Measurements from ENCODE around the gene TVP23B. TPM values are rescaled to one million over a fixed set of nuclear protein-coding genes. Genes with fewer than 3 reads are reported as not detected.

TVP23B gene
- total RNA-seq, 1 experiment from 2014 or later: 57.9 TPM

DNA sequence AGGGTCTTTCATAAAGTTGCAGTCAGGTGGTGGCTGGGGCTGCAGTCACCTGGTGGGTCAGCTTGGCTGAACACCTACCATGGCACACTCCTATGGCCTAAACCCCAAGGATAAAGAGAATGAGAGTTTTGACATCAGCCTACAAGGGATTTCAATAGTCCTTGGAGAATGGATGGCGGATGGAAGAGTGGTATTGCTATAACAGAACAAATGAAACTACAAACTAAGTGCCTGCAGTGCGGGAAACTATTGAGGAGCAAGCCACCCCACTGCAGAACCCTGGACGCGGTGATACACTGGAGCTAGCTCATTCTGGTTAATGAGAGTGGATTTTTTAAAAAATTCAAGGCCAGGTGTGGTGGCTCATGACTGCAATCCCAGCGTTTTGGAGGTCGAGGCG, 74.0 kb downstream of the TVP23B start:
- Histone ChIP-seq H3K9me2 (replicated peaks; ENCODE audit: low read length) (no peaks in the 10 kb centered on the region), H3K27me3 (ENCODE audit: low read length) (no peaks in the 10 kb centered on the region), H3K36me3 (ENCODE audit: low read depth, low read length) (no peaks in the 10 kb centered on the region), H3K4me1 (ENCODE audit: insufficient read depth, low read length) (peaks cover 23% of the 10 kb centered on the region), H3K4me3 (ENCODE audit: low read length) (peak overlapping the region; percentile 72; the same call in 1 of the 2 replicates), H3K9me3 (ENCODE audit: low read length) (no peaks in the 10 kb centered on the region), H3K27ac (ENCODE audit: low read length) (no peak overlapping the region), H3K79me2 (ENCODE audit: low read length) (peaks cover 22% of the 10 kb centered on the region), H3K4me2 (ENCODE audit: low read length) (peak overlapping the region; percentile 84), H3K9ac (ENCODE audit: low read length) (no peak overlapping the region), H3F3A (ENCODE audit: low read length, unreplicated experiment) (no peaks in the 10 kb centered on the region), H2AFZ (ENCODE audit: low read length) (no peak overlapping the region), H4K20me1 (ENCODE audit: low read length) (0 out of 2 replicates have a peak, but pooled peaks cover 9% of the 10 kb centered on the region)
- no peak for TF ChIP-seq EZH2phosphoT487 (IDR thresholded peaks at IDR 0.05; ENCODE audit: borderline replicate concordance, low read length)
- TF ChIP-seq, protein P1, sequence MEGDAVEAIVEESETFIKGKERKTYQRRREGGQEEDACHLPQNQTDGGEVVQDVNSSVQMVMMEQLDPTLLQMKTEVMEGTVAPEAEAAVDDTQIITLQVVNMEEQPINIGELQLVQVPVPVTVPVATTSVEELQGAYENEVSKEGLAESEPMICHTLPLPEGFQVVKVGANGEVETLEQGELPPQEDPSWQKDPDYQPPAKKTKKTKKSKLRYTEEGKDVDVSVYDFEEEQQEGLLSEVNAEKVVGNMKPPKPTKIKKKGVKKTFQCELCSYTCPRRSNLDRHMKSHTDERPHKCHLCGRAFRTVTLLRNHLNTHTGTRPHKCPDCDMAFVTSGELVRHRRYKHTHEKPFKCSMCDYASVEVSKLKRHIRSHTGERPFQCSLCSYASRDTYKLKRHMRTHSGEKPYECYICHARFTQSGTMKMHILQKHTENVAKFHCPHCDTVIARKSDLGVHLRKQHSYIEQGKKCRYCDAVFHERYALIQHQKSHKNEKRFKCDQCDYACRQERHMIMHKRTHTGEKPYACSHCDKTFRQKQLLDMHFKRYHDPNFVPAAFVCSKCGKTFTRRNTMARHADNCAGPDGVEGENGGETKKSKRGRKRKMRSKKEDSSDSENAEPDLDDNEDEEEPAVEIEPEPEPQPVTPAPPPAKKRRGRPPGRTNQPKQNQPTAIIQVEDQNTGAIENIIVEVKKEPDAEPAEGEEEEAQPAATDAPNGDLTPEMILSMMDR (conservative IDR thresholded peaks at IDR 0.05; ENCODE audit: low read depth, low read length): no peak
- no peak for TF ChIP-seq EZH2 (IDR thresholded peaks at IDR 0.05; ENCODE audit: low read length, unreplicated experiment)
- intact Hi-C loops (cut with micrococcal nuclease): no loop called here
- CTCF ChIA-PET: no interaction called here
- BruUV-seq (replicated peaks): no TSS peak
- POLR2A ChIA-PET (ENCODE audit: unreplicated experiment): no interaction called here
- DNase-seq (no peak), ATAC-seq (no peak)

DNA sequence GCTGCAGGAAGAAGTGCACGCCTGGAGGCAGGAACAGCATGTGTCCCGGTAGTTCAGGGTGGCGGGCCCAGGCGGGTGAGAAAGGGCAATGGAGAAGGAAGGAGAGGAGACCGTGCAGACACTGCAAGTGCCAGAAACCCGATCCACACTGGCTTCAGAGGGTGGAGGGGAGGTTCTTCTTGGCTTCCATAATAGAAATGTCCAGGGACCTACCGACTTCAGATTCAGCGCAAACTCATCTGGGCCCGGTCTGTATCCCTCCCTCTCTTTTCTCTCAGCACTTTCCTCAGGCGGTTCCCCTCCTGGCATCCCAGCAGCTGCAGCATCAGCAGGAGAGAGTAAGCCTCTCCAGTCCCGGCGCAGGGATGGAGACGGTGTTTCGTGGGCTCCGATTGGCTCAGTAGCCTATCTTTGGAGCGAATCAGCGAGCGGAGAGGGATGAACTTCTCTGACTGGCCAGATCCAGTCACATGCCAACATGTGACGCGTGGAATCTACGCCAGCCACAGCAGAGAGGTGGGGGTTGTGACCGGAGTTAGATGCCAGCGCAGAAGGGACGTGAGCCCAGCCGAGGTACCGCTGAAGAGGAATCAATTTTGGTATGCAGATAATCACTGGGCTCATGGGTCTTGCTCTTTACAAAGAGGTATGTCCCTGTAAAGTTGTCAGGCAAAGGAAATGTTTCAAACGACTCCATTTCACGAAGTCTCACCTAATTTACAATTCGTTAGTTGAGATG, 75.0 kb downstream of the TVP23B start:
- Histone ChIP-seq H3K79me2 (ENCODE audit: low read length) (peaks cover 32% of the 10 kb centered on the region), H3F3A (ENCODE audit: low read length, unreplicated experiment) (no peaks in the 10 kb centered on the region), H3K9me3 (ENCODE audit: low read length) (no peaks in the 10 kb centered on the region), H3K9me2 (replicated peaks; ENCODE audit: low read length) (no peaks in the 10 kb centered on the region), H3K36me3 (ENCODE audit: low read depth, low read length) (no peaks in the 10 kb centered on the region), H3K9ac (ENCODE audit: low read length) (peak overlapping the region; percentile 53), H3K27ac (ENCODE audit: low read length) (0 out of 2 replicates have a peak overlapping the region, but pooled peaks have one; percentile 2), H3K4me1 (ENCODE audit: insufficient read depth, low read length) (peaks cover 31% of the 10 kb centered on the region), H3K4me3 (ENCODE audit: low read length) (peak overlapping the region; percentile 72), H2AFZ (ENCODE audit: low read length) (peak overlapping the region; percentile 87), H3K27me3 (ENCODE audit: low read length) (no peaks in the 10 kb centered on the region), H4K20me1 (ENCODE audit: low read length) (0 out of 2 replicates have a peak, but pooled peaks cover 9% of the 10 kb centered on the region), H3K4me2 (ENCODE audit: low read length) (peak overlapping the region; percentile 84)
- TF ChIP-seq EZH2phosphoT487 (IDR thresholded peaks at IDR 0.05; ENCODE audit: borderline replicate concordance, low read length) (no peak), EZH2 (IDR thresholded peaks at IDR 0.05; ENCODE audit: low read length, unreplicated experiment) (no peak)
- TF ChIP-seq, protein P1 (conservative IDR thresholded peaks at IDR 0.05; ENCODE audit: low read depth, low read length): no peak
- ATAC-seq (peak; percentile 88), DNase-seq (peak; percentile 98)
- TSS peak; percentile 81 for BruUV-seq (replicated peaks)
- ChIA-PET CTCF (no interaction called here), POLR2A (ENCODE audit: unreplicated experiment) (no interaction called here)
- intact Hi-C loops (cut with micrococcal nuclease): no loop called here

Other genes with a start within 250 kb of the TVP23B start
- not detected in 2 replicates for gene TBC1D28, start 136.8 kb upstream of the TVP23B start, total RNA-seq (2014; rRNA removed)
- gene FOXO3B, start 98.9 kb upstream of the TVP23B start, total RNA-seq (2014; rRNA removed): 3.5 and 4.4 TPM in 2 replicates
- 0.15 TPM in 1 of 2 replicates, not detected in the other for gene FBXW10, start 37.1 kb upstream of the TVP23B start, total RNA-seq (2014; rRNA removed)
- gene PRPSAP2, start 76.9 kb downstream of the TVP23B start, total RNA-seq (2014; rRNA removed): 60.1 and 81.3 TPM in 2 replicates
- gene SLC5A10, start 171.0 kb downstream of the TVP23B start, total RNA-seq (2014; rRNA removed): not detected in 2 replicates
- 0.26 and 4.7 TPM in 2 replicates for gene FAM83G, start 223.6 kb downstream of the TVP23B start, total RNA-seq (2014; rRNA removed)